Kidney capillary endothelial cell (primary cell): ENCODE measurements around the gene TENM4.

Experiments
- DNase-seq: peaks from one replicate; pipeline ENCODE4 v3.0.0-alpha.2; 2018; ENCODE audit warnings: low spot score

TENM4 gene

GRCh38 chr11:78965432-78965831 lies 475.4 kb downstream of the TENM4 start:
- no peak for DNase-seq

GRCh38 chr11:78961937-78962701 lies 478.7 kb downstream of the TENM4 start:
- peak; percentile 8 for DNase-seq

GRCh38 chr11:78961247-78961646 lies 479.6 kb downstream of the TENM4 start:
- DNase-seq = peak; percentile 60

- no peak for DNase-seq
These were observed 482.4 kb downstream of the TENM4 start for GRCh38 chr11:78958444-78958843.

GRCh38 chr11:78957476-78958245 lies 483.2 kb downstream of the TENM4 start:
- DNase-seq = peak; percentile 46

- DNase-seq = no peak
These were observed 486.1 kb downstream of the TENM4 start for GRCh38 chr11:78954696-78955095.

GRCh38 chr11:78954261-78954660 lies 486.6 kb downstream of the TENM4 start:
- no peak for DNase-seq

GRCh38 chr11:78952890-78953289 lies 487.9 kb downstream of the TENM4 start:
- no peak for DNase-seq

- no peak for DNase-seq
These were observed 488.7 kb downstream of the TENM4 start for GRCh38 chr11:78952175-78952574.

- DNase-seq = no peak
These were observed 490.7 kb downstream of the TENM4 start for GRCh38 chr11:78949976-78950690.

- DNase-seq = no peak
These were observed 493.6 kb downstream of the TENM4 start for GRCh38 chr11:78946945-78947902.

- DNase-seq = no peak
These were observed 497.0 kb downstream of the TENM4 start for GRCh38 chr11:78943841-78944240.

GRCh38 chr11:78943154-78943553 lies 497.7 kb downstream of the TENM4 start:
- no peak for DNase-seq

GRCh38 chr11:78941226-78941851 lies 499.5 kb downstream of the TENM4 start:
- no peak for DNase-seq

- DNase-seq = no peak
These were observed 500.2 kb downstream of the TENM4 start for GRCh38 chr11:78940500-78941225.

- DNase-seq = no peak
These were observed 501.9 kb downstream of the TENM4 start for GRCh38 chr11:78938971-78939370.

- no peak for DNase-seq
These were observed 502.8 kb downstream of the TENM4 start for GRCh38 chr11:78938036-78938435.

- no peak for DNase-seq
These were observed 505.3 kb downstream of the TENM4 start for GRCh38 chr11:78935398-78936068.

- no peak for DNase-seq
These were observed 507.5 kb downstream of the TENM4 start for GRCh38 chr11:78933350-78933749.

- DNase-seq = no peak
These were observed 508.1 kb downstream of the TENM4 start for GRCh38 chr11:78932757-78933156.
